GM12874 (cell line): Measurements from ENCODE around the gene SHB.

Experiments
- TF ChIP-seq, protein P1 (sequence below): IDR thresholded peaks from 2 replicates; pipeline ENCODE4 v1.5.1; 2011; ENCODE audit warnings: low read depth, mild to moderate bottlenecking, control low read depth, low read length, moderate library complexity; ENCODE audit not compliant: insufficient read depth

SHB gene

GRCh38 chr9:37956423-37956820 is 112.6 kb downstream of the SHB start:
- TF ChIP-seq, protein P1, sequence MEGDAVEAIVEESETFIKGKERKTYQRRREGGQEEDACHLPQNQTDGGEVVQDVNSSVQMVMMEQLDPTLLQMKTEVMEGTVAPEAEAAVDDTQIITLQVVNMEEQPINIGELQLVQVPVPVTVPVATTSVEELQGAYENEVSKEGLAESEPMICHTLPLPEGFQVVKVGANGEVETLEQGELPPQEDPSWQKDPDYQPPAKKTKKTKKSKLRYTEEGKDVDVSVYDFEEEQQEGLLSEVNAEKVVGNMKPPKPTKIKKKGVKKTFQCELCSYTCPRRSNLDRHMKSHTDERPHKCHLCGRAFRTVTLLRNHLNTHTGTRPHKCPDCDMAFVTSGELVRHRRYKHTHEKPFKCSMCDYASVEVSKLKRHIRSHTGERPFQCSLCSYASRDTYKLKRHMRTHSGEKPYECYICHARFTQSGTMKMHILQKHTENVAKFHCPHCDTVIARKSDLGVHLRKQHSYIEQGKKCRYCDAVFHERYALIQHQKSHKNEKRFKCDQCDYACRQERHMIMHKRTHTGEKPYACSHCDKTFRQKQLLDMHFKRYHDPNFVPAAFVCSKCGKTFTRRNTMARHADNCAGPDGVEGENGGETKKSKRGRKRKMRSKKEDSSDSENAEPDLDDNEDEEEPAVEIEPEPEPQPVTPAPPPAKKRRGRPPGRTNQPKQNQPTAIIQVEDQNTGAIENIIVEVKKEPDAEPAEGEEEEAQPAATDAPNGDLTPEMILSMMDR = no peak

GRCh38 chr9:37955781-37956422 is 113.1 kb downstream of the SHB start:
- TF ChIP-seq, protein P1 = no peak

DNA sequence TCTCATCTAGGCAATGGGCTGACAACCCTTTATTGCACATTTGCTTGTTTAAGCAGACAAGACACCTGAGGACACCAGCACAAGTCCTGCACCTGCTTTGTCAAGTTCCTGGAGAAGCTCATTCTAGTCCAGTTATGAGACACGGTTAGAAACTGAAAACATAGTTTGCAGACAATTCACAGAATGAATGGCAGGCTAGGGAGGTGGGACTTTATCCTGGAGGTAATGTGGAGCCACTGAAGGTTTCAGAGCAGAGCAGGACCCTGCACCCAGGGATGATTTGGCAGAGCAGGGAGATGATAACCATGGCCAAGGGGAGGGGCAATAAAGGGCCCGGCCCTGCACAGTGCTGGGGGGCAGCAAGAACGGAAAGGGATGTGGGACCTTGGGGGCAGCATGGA is 114.4 kb downstream of the SHB start:
- TF ChIP-seq, protein P1 = no peak

DNA sequence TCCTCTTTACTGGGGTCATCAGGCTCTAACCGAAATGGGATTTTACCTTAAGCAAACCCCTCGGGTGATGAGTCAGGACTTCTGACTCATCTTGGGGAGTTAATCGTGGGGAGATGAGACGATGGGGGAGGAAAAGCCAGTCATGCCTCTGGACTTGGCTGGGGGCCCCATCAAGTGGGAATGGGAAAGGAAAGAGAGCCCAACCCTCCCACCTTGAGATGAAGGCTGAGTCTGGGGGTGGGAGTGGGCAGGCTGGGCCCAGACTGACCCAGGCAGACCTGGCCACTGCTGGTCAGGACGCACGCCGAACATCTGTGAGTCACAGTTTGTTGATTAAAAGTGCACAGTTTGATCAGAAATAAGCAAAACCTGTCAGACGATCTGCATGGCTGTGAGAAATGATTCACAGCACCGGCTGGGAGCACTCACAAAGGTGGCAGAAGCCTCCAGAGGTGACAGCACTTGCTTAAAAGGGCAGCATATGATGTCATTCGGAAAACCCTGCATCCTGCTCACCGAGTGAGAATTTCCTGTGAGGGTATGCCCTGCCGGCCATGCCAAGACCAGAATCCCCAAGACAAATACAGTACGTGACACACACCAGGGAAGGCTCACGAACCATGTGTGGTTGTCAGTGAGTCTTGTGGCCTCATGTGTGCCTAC is 115.1 kb downstream of the SHB start:
- TF ChIP-seq, protein P1 = no peak

GRCh38 chr9:37953206-37953774 is 115.7 kb downstream of the SHB start:
- TF ChIP-seq, protein P1 = no peak

- TF ChIP-seq, protein P1 = no peak
Observed at GRCh38 chr9:37952731-37953130, 116.3 kb downstream of the SHB start.

DNA sequence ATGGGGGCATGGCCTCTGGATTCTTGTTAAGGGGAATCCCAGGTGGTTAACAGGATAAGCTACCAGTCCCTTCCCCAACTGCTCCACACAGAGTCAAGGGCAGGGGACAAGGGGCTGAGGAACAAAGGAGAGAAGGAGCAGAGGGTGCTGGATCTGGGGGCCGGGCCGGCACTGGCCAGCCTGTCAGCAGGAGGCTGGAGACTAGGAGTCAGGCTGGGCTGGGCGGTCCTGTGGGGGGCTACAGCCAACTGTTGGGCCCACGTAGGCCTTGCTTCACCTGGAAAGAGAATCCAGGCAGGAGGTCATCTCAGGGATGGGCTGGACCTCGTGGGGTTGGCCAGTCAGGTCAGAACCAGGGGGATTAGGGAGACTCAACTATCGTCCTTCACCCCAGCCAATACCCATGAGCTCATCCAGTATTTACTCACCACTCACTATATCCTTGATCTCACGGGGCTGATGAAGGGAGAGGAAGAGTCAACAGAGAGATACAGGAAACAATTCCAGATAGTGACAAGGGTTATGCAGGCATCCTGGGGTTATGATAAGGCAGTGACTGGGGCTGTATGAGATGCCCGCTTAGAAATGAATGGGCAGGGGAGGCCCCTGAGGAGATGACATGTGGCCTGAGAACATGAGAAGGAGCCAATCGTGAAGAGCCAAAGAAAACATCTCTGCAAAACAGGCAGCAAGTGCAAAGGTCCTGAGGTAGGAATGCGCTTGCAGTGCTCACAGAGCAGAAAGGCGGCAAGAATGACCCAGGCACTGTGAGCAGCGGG is 117.2 kb downstream of the SHB start:
- TF ChIP-seq, protein P1 = no peak
